H1 (cell line): ENCODE measurements around the gene TNS3. TPM values are rescaled to one million over a fixed set of nuclear protein-coding genes. Genes with fewer than 3 reads are reported as not detected.

ENCODE experiments used
- BACH1 ChIP-seq: IDR thresholded peaks from 2 replicates; pipeline ENCODE4 v1.6.1; 2012; ENCODE audit warnings: low read length, improper control_type of control experiment
- CREB1 ChIP-seq: IDR thresholded peaks from 2 replicates; pipeline ENCODE4 v1.6.1; 2012; ENCODE audit warnings: inconsistent platforms
- EP300 ChIP-seq, 2 experiments: IDR thresholded peaks; 1 replicate in 1 of 2; 2 replicates in 1 of 2; pipeline ENCODE4 v1.6.1; 2011 to 2012; ENCODE audit warnings: low read depth in 2 of 2, low read length in 2 of 2, mild to moderate bottlenecking in 2 of 2, borderline replicate concordance in 1 of 2, inconsistent platforms in 1 of 2, moderate library complexity in 1 of 2
- JUND ChIP-seq: IDR thresholded peaks from 2 replicates; pipeline ENCODE4 v1.6.1; 2011; ENCODE audit warnings: mild to moderate bottlenecking, improper control_type of control experiment, low read length
- KDM1A ChIP-seq: fragments of 200-600, 300-600 bp; sonication (generic); IDR thresholded peaks from 2 replicates; pipeline ENCODE4 v1.7.1; 2016; ENCODE audit warnings: mild to moderate bottlenecking, low read length, borderline replicate concordance
- MAFK ChIP-seq: IDR thresholded peaks from 2 replicates; pipeline ENCODE4 v1.6.1; 2012; ENCODE audit warnings: low read depth, mild to moderate bottlenecking, improper control_type of control experiment, low read length
- POLR2AphosphoS5 ChIP-seq: IDR thresholded peaks from 2 replicates; pipeline ENCODE4 v1.6.1; 2011; ENCODE audit warnings: low read depth, low read length
- RBBP5 ChIP-seq: IDR thresholded peaks from 2 replicates; pipeline ENCODE4 v1.7.1; 2012; ENCODE audit warnings: low read depth, mild to moderate bottlenecking, inconsistent platforms, low read length, moderate library complexity, borderline replicate concordance
- SP2 ChIP-seq: IDR thresholded peaks from 2 replicates; pipeline ENCODE4 v1.6.1; 2012; ENCODE audit warnings: mild to moderate bottlenecking, low read length, inconsistent platforms
- TAF1 ChIP-seq: IDR thresholded peaks from 2 replicates; pipeline ENCODE4 v1.6.1; 2011; ENCODE audit warnings: mild to moderate bottlenecking, low read depth, low read length
- TBP ChIP-seq: IDR thresholded peaks from 2 replicates; pipeline ENCODE4 v1.6.1; 2011; ENCODE audit warnings: low read depth, low read length, improper control_type of control experiment
- TCF12 ChIP-seq: IDR thresholded peaks from 2 replicates; pipeline ENCODE4 v1.6.1; 2011; ENCODE audit warnings: low read depth, mild to moderate bottlenecking, low read length
- polyA plus RNA-seq, 7 experiments: library from polyadenylated mRNA; depleted of rRNA in 3 of 7; stranded (reverse) in 5 of 7; unstranded in 2 of 7; fragments of >200 nt in 5 of 7; fragments of 200-250 nt in 2 of 7; gene quantifications; 1 replicate in 5 of 7; 2 replicates in 1 of 7; 4 replicates in 1 of 7; pipeline versions ENCODE4 v1.2.1 to v1.2.3, GENCODE V29; 2011 to 2013; ENCODE audit warnings: missing spikeins in 2 of 7, mixed read lengths in 2 of 7
- total RNA-seq: library from RNA; stranded (reverse); fragmentation: NEBNext Ultra II Directional; extraction: Animal tissue kit (Norgen Biotek cat#: 25700); gene quantifications from 2 replicates; pipeline ENCODE4 v1.2.1, GENCODE V29; 2021

TNS3 gene
- total and polyA plus RNA-seq, 2 of the 8 experiments (the other 6 are each of a cell fraction or from before 2014, with no cell fraction given): 11.9 to 24.2 TPM

DNA sequence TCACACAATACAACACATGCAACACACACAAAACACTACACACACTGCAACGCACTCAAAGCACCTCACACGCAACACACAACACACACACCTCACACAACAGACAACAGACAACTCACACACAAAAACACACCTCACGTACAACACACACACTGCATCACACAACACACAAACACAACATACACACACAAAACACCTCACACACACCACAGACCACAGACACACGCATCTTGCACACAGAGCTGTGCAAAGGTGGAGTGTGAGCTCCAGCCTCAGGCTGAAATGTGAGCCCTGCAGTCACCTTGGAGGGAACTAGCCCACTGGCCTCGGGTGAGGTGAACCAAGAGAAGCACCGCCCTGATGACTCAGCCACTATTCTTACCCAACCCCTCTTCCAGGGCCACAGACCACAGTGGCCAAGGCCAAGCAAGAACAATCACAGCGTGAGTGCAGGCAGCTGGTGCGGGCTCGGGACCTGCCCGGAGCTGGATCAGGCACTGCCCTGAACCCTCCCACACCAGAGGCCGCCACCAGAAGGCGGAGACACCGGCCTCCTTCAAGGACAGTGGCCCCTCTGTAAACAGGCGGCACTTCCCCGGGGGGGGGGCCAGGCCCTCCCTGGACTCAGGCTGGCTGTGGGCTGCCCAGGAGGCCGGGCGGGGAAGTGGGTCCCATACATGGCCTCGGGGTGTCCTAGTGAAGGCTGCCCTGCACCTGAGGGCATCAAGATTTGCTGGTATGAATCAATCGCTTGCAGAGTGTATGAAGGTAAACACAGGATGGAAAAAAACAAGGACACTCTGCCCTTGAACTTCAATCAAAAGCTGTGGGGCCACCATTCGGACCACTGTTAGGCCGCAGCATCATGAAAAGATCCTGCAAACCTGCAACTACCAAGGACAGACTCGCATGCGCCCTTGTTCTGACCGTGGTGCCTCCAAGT lies 106.7 kb downstream of the TNS3 start (continued):
- no peak for TF ChIP-seq SP2
- no peak for TF ChIP-seq TAF1
- peak; percentile 80 for TF ChIP-seq JUND
- 0 out of 2 replicates have a peak, but pooled peaks have one; percentile 17 for TF ChIP-seq TCF12
- no peak for TF ChIP-seq KDM1A
- no peak for TF ChIP-seq CREB1
- no peak for TF ChIP-seq TBP
- no peak for TF ChIP-seq EP300 (IDR thresholded peaks at IDR 0.05; ENCODE audit: borderline replicate concordance in 1 of 2, low read depth in 2 of 2, low read length in 2 of 2)
- TF ChIP-seq BACH1: peak; percentile 25; the same call in 1 of the 2 replicates
- TF ChIP-seq RBBP5: no peak
- peak; percentile 59; the same call in 1 of the 2 replicates for TF ChIP-seq MAFK
- no peak for TF ChIP-seq POLR2AphosphoS5
